Stimulated activated CD8-positive, alpha-beta memory T cell treated with anti-CD3 and anti-CD28 coated beads, Interleukin-12 subunit alpha, Interleukin-12 subunit beta, amount 100 ng/mL, for 24 hours (primary cell): ENCODE data around the gene EID2.

Source experiments
- DNase-seq: peaks from one replicate; pipeline ENCODE4 v3.0.0-alpha.2; 2020; ENCODE audit errors: extremely low read depth

EID2 gene

GRCh38 chr19:39539518-39540332, at the start of gene EID2:
Gene EID2, minus strand, starts transcription at chr19:39540161. Its CDS starts 82 bp downstream, at chr19:39540079.
- peak; percentile 88 for DNase-seq

- no peak for DNase-seq
These were observed 48.1 kb upstream of the EID2 start for GRCh38 chr19:39588066-39588465.

GRCh38 chr19:39587496-39587895, 47.5 kb upstream of the EID2 start:
- DNase-seq: no peak

- DNase-seq: no peak
These were observed 43.1 kb upstream of the EID2 start for GRCh38 chr19:39582891-39583625.

- no peak for DNase-seq
These were observed 42.5 kb upstream of the EID2 start for GRCh38 chr19:39582442-39582841.

GRCh38 chr19:39568604-39569003, 28.6 kb upstream of the EID2 start:
- no peak for DNase-seq

GRCh38 chr19:39566064-39566463, 26.1 kb upstream of the EID2 start:
- no peak for DNase-seq

- no peak for DNase-seq
These were observed 23.4 kb upstream of the EID2 start for GRCh38 chr19:39563408-39563807.

- DNase-seq: no peak
These were observed 18.7 kb upstream of the EID2 start for GRCh38 chr19:39558624-39559117.

GRCh38 chr19:39557811-39558623, 18.1 kb upstream of the EID2 start:
- no peak for DNase-seq

GRCh38 chr19:39555883-39556282, 15.9 kb upstream of the EID2 start:
- DNase-seq: no peak

- no peak for DNase-seq
These were observed 14.8 kb upstream of the EID2 start for GRCh38 chr19:39554701-39555311.

GRCh38 chr19:39553082-39553652, 13.2 kb upstream of the EID2 start:
- no peak for DNase-seq

- DNase-seq: no peak
These were observed 10.2 kb upstream of the EID2 start for GRCh38 chr19:39550197-39550596.

GRCh38 chr19:39546599-39546998, 6.6 kb upstream of the EID2 start:
- DNase-seq: no peak

- DNase-seq: no peak
These were observed 5.0 kb upstream of the EID2 start for GRCh38 chr19:39544911-39545310.

GRCh38 chr19:39544226-39544903, 4.4 kb upstream of the EID2 start:
- DNase-seq: no peak

GRCh38 chr19:39543477-39543857, 3.5 kb upstream of the EID2 start:
- no peak for DNase-seq

GRCh38 chr19:39542206-39542605, 2.2 kb upstream of the EID2 start:
- DNase-seq: no peak

- DNase-seq: no peak
These were observed 342 bp upstream of the EID2 start for GRCh38 chr19:39540333-39540673.

GRCh38 chr19:39539165-39539517, 820 bp downstream of the EID2 start:
- no peak for DNase-seq
